Measurements from ENCODE around the gene HIBCH. TPM values are rescaled to one million over a fixed set of nuclear protein-coding genes. Genes with fewer than 3 reads are reported as not detected.

Gene HIBCH
- total RNA-seq, 1 donor from 2014 or later = 33.7 TPM

- no peak for DNase-seq (ENCODE audit: low read depth, low spot score)
- no peak for TF ChIP-seq CTCF (conservative IDR thresholded peaks at IDR 0.05)
- Mint-ChIP-seq H3K9me3 (no peaks in the 10 kb centered on the region), H3K36me3 (ENCODE audit: low read depth) (no peaks in the 10 kb centered on the region), H3K27me3 (ENCODE audit: low read depth) (no peaks in the 10 kb centered on the region), H3K4me1 (peaks cover 15% of the 10 kb centered on the region), H3K27ac (ENCODE audit: unreplicated experiment) (no peak overlapping the region), H3K4me3 (peak overlapping the region; percentile 66)
These were observed 139.8 kb downstream of the HIBCH start for GRCh38 chr2:190179754-190180312.

GRCh38 chr2:190178066-190178722 is 141.4 kb downstream of the HIBCH start:
- Mint-ChIP-seq H3K27ac (ENCODE audit: unreplicated experiment) (no peak overlapping the region), H3K4me3 (peak overlapping the region; percentile 32), H3K9me3 (peaks cover 9% of the 10 kb centered on the region), H3K27me3 (ENCODE audit: low read depth) (no peaks in the 10 kb centered on the region), H3K36me3 (ENCODE audit: low read depth) (no peaks in the 10 kb centered on the region), H3K4me1 (peaks cover 15% of the 10 kb centered on the region)
- DNase-seq (ENCODE audit: low read depth, low spot score) = no peak
- no peak for TF ChIP-seq CTCF (conservative IDR thresholded peaks at IDR 0.05)

- peaks cover 15% of the 10 kb centered on the region for H3K4me1 Mint-ChIP-seq
- H3K27me3 Mint-ChIP-seq (ENCODE audit: low read depth) = no peaks in the 10 kb centered on the region
- H3K36me3 Mint-ChIP-seq (ENCODE audit: low read depth) = no peaks in the 10 kb centered on the region
- H3K27ac Mint-ChIP-seq (ENCODE audit: unreplicated experiment) = no peak overlapping the region
- peak overlapping the region; percentile 32 for H3K4me3 Mint-ChIP-seq
- DNase-seq (ENCODE audit: low read depth, low spot score) = no peak
- H3K9me3 Mint-ChIP-seq = peaks cover 9% of the 10 kb centered on the region
- TF ChIP-seq CTCF (conservative IDR thresholded peaks at IDR 0.05) = no peak
These were observed 142.2 kb downstream of the HIBCH start for GRCh38 chr2:190177249-190178040.

- Mint-ChIP-seq H3K36me3 (ENCODE audit: low read depth) (peaks cover 2% of the 10 kb centered on the region), H3K9me3 (peaks cover 12% of the 10 kb centered on the region), H3K4me1 (no peaks in the 10 kb centered on the region), H3K27me3 (ENCODE audit: low read depth) (no peaks in the 10 kb centered on the region), H3K4me3 (no peak overlapping the region), H3K27ac (ENCODE audit: unreplicated experiment) (no peak overlapping the region)
- no peak for TF ChIP-seq CTCF (conservative IDR thresholded peaks at IDR 0.05)
- DNase-seq (ENCODE audit: low read depth, low spot score) = no peak
These were observed 146.2 kb downstream of the HIBCH start for GRCh38 chr2:190173392-190173791.

- no peak overlapping the region for H3K27ac Mint-ChIP-seq (ENCODE audit: unreplicated experiment)
- no peaks in the 10 kb centered on the region for H3K27me3 Mint-ChIP-seq (ENCODE audit: low read depth)
- no peak for DNase-seq (ENCODE audit: low read depth, low spot score)
- no peaks in the 10 kb centered on the region for H3K4me1 Mint-ChIP-seq
- peaks cover 13% of the 10 kb centered on the region for H3K9me3 Mint-ChIP-seq
- H3K36me3 Mint-ChIP-seq (ENCODE audit: low read depth) = peaks cover 2% of the 10 kb centered on the region
- no peak for TF ChIP-seq CTCF (conservative IDR thresholded peaks at IDR 0.05)
- H3K4me3 Mint-ChIP-seq = no peak overlapping the region
These were observed 149.0 kb downstream of the HIBCH start for GRCh38 chr2:190170673-190171072.

Measured in neural crest cell (in vitro differentiated cells).